ENCODE measurements around the gene FBRS.
A peak's percentile ranks its signal among the peaks of the same experiment; 100 is the strongest.
"Not testable (repeated sequence)": the region's sequence is repeated elsewhere in the genome, so short reads cannot be mapped to it uniquely, and the experiment has no call there.

Gene FBRS

GRCh38 chr16:30657866-30658730 lies at the start of gene FBRS:
FBRS (plus strand) TSS chr16:30658431; CDS start chr16:30659519, 1,088 bp downstream.
- peak; percentile 98 for DNase-seq

GRCh38 chr16:30609002-30609925 lies 49.0 kb upstream of the FBRS start:
- peak; percentile 47 for DNase-seq

- DNase-seq = peak; percentile 97
These were observed 48.0 kb upstream of the FBRS start, which contains the start of gene ZNF689 for GRCh38 chr16:30609926-30610839. ZNF689 (minus strand) TSS chr16:30610389; CDS start chr16:30610041, 348 bp downstream.

- DNase-seq = peak; percentile 75
These were observed 42.7 kb upstream of the FBRS start for GRCh38 chr16:30615358-30616091.

- no peak for DNase-seq
These were observed 39.0 kb upstream of the FBRS start for GRCh38 chr16:30619202-30619601.

GRCh38 chr16:30619638-30620037 lies 38.6 kb upstream of the FBRS start:
- DNase-seq = peak; percentile 58

GRCh38 chr16:30620169-30620568 lies 38.1 kb upstream of the FBRS start:
- DNase-seq = peak; percentile 76

GRCh38 chr16:30621765-30622164 lies 36.5 kb upstream of the FBRS start:
- DNase-seq = no peak

- DNase-seq = no peak
These were observed 35.7 kb upstream of the FBRS start for GRCh38 chr16:30622455-30623032.

GRCh38 chr16:30623536-30624283 lies 34.5 kb upstream of the FBRS start:
- DNase-seq = no peak

- no peak for DNase-seq
These were observed 32.0 kb upstream of the FBRS start for GRCh38 chr16:30626236-30626635.

- peak; percentile 83 for DNase-seq
These were observed 29.3 kb upstream of the FBRS start for GRCh38 chr16:30628628-30629540.

GRCh38 chr16:30632454-30632853 lies 25.8 kb upstream of the FBRS start:
- not testable (repeated sequence) for DNase-seq

GRCh38 chr16:30633526-30633925 lies 24.7 kb upstream of the FBRS start:
- no peak for DNase-seq

GRCh38 chr16:30636599-30636998 lies 21.6 kb upstream of the FBRS start:
- DNase-seq = no peak

GRCh38 chr16:30637139-30637538 lies 21.1 kb upstream of the FBRS start:
- DNase-seq = not testable (repeated sequence)

GRCh38 chr16:30637944-30638343 lies 20.3 kb upstream of the FBRS start:
- DNase-seq = peak; percentile 15

GRCh38 chr16:30641378-30641982 lies 16.8 kb upstream of the FBRS start:
- no peak for DNase-seq

- no peak for DNase-seq
These were observed 13.8 kb upstream of the FBRS start for GRCh38 chr16:30644334-30644830.
